HepG2 (cell line): ENCODE measurements around the gene CGREF1. TPM values are rescaled to one million over a fixed set of nuclear protein-coding genes. Genes with fewer than 3 reads are reported as not detected.
A peak's percentile ranks its signal among the peaks of the same experiment; 100 is the strongest.

ENCODE experiments used
- ASH2L ChIP-seq: fragments of 300-600, 200-600 bp; sonication (generic); IDR thresholded peaks from 2 replicates; pipeline ENCODE4 v1.7.0; 2017; ENCODE audit warnings: low read depth, mild to moderate bottlenecking, moderate library complexity, mixed read lengths, low read length; ENCODE audit not compliant: insufficient read length
- MTF2 ChIP-seq: sonication (generic); formaldehyde crosslinking; IDR thresholded peaks from 2 replicates; pipeline ENCODE4 v1.5.0; 2020; ENCODE audit warnings: missing genetic modification reagents, borderline replicate concordance
- MYC ChIP-seq: sonication (generic); formaldehyde crosslinking; IDR thresholded peaks from 2 replicates; pipeline ENCODE4 v1.9.0; 2021; ENCODE audit warnings: missing genetic modification reagents, borderline replicate concordance
- TCF12 ChIP-seq, 2 experiments: fragments of 450-650 bp in 1 of 2; sonication (generic) in 1 of 2; formaldehyde crosslinking in 1 of 2; IDR thresholded peaks; 2 replicates each; pipeline versions ENCODE4 v1.6.1 to v1.8.0; 2017 to 2022; ENCODE audit warnings: antibody characterized with exemption in 1 of 2, mild to moderate bottlenecking in 1 of 2, missing genetic modification reagents in 1 of 2, moderate library complexity in 1 of 2
- ZBED4 ChIP-seq: sonication (generic); formaldehyde crosslinking; IDR thresholded peaks from 2 replicates; pipeline ENCODE4 v1.4.0; 2020; ENCODE audit warnings: missing genetic modification reagents, borderline replicate concordance
- ZNF275 ChIP-seq: sonication (generic); formaldehyde crosslinking; IDR thresholded peaks from 2 replicates; pipeline ENCODE4 v1.8.0; 2022; ENCODE audit warnings: missing genetic modification reagents, mild to moderate bottlenecking, inconsistent platforms, borderline replicate concordance
- ZNF407 ChIP-seq: sonication (generic); formaldehyde crosslinking; IDR thresholded peaks from one replicate; pipeline ENCODE4 v1.5.1; 2020; ENCODE audit warnings: mild to moderate bottlenecking, missing genetic modification reagents; ENCODE audit errors: not compliant biosample characterization
- ZNF576 ChIP-seq: sonication (generic); formaldehyde crosslinking; IDR thresholded peaks from 2 replicates; pipeline ENCODE4 v1.4.0; 2020; ENCODE audit warnings: mild to moderate bottlenecking, missing genetic modification reagents
- ZNF619 ChIP-seq: sonication (generic); formaldehyde crosslinking; IDR thresholded peaks from 2 replicates; pipeline ENCODE4 v1.4.0; 2020; ENCODE audit warnings: mild to moderate bottlenecking, missing genetic modification reagents
- polyA plus RNA-seq, 8 experiments: library from polyadenylated mRNA; depleted of rRNA in 3 of 8; stranded (reverse) in 7 of 8; unstranded in 1 of 8; fragments of >200 nt; fragmentation: Illumina TruSeq in 4 of 8; extraction: Trizol in 4 of 8; gene quantifications; 2 replicates each; pipeline versions ENCODE4 v1.2.1 to v1.2.3, GENCODE V29; 2011 to 2016; ENCODE audit warnings: low read depth in 4 of 8, missing spikeins in 1 of 8, mixed read lengths in 1 of 8; ENCODE audit not compliant: insufficient read depth in 1 of 8
- total RNA-seq, 5 experiments: library from RNA; depleted of rRNA; stranded (reverse); fragments of >200 nt; fragmentation: Illumina TruSeq; extraction: Trizol; gene quantifications; 2 replicates each; pipeline ENCODE4 v1.2.3, GENCODE V29; 2016; ENCODE audit warnings: low read depth in 1 of 5
- TF ChIP-seq, protein P1 (sequence below): sonication (generic); formaldehyde crosslinking; IDR thresholded peaks from 2 replicates; pipeline ENCODE4 v1.8.0; 2022; ENCODE audit warnings: low read depth, missing genetic modification reagents

Gene CGREF1
- total and polyA plus RNA-seq, 2 of the 13 experiments (the other 11 are each of a cell fraction or from before 2014, with no cell fraction given) = 13.9 to 23.4 TPM

DNA sequence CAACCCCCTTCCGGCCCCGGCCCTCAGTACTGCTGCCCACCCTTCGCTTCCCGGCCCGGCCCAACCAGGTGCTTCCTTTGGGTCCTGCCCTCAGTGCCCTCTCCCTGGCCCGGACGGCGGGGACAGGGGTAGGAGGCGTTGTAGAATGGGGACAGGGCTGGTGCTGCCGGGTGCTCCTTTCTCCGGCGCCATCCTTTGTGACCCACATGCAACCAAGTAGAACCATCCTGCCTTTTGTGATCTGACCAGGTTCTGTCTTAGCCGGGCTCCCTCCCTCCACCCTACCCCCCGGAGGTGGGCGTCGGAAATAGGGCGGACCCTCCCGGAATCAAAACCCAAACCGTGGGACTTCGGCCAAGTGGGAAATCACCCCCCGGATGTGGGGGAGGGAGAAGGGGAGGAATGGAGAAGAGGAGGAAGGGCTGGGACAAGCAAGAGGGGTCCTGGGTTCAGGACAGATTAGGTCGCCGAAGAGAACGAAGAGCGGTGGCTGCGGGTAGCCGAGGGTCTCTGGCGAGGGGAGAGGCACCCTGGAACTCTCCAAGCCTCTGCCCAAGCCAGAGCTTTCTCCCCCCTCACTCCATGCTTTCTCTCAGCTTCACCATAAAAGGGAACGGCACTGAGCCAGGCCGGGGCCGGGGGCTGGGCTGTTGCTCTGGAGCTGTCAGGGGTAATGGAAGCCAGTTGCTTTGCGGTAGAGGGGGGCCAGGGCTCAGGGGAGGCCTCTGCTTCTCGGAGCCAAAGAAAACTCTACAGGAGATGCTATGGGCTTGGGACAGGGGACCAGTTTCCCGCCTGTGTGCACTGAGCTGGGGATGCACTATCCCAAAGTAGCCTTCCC is 46.7 kb downstream of the CGREF1 start (continued):
- peak; percentile 93 for TF ChIP-seq MTF2 (CRISPR knock-in tag)
- no peak for TF ChIP-seq TCF12 (IDR thresholded peaks at IDR 0.05)
- no peak for TF ChIP-seq TCF12 (CRISPR knock-in tag; IDR thresholded peaks at IDR 0.05)
- TF ChIP-seq ZNF619 (CRISPR knock-in tag) = peak; percentile 25; the same call in 1 of the 2 replicates
- TF ChIP-seq ZBED4 (CRISPR knock-in tag) = peak; percentile 6; the same call in 1 of the 2 replicates
- TF ChIP-seq MYC (CRISPR knock-in tag) = peak; percentile 5; the same call in 1 of the 2 replicates
- TF ChIP-seq ZNF576 (CRISPR knock-in tag) = 0 out of 2 replicates have a peak, but pooled peaks have one; percentile 45
- TF ChIP-seq ASH2L = peak; percentile 5
- TF ChIP-seq ZNF407 (CRISPR knock-in tag) = peak; percentile 83
- TF ChIP-seq, protein P1, sequence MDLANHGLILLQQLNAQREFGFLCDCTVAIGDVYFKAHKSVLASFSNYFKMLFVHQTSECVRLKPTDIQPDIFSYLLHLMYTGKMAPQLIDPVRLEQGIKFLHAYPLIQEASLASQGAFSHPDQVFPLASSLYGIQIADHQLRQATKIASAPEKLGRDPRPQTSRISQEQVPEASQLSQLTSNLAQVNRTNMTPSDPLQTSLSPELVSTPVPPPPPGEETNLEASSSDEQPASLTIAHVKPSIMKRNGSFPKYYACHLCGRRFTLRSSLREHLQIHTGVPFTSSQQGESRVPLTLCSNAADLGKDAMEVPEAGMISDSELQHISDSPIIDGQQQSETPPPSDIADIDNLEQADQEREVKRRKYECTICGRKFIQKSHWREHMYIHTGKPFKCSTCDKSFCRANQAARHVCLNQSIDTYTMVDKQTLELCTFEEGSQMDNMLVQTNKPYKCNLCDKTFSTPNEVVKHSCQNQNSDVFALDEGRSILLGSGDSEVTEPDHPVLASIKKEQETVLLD (CRISPR knock-in tag) = peak; percentile 24; the same call in 1 of the 2 replicates
- 0 out of 2 replicates have a peak, but pooled peaks have one; percentile 57 for TF ChIP-seq ZNF275 (CRISPR knock-in tag)
